HEK293T (cell line): ENCODE results near the gene TMEM219.

ENCODE experiments used
- CTCF ChIA-PET: fragments of 350-600 bp; formaldehyde crosslinking; extraction: SDS; loops from one replicate; lab custom pipeline; 2021; ENCODE audit warnings: antibody characterized with exemption, inconsistent platforms; lab: Yijun Ruan, JAX
- POLR2A ChIA-PET: fragments of 350-600 bp; formaldehyde crosslinking; extraction: SDS; loops from one replicate; lab custom pipeline; 2020; ENCODE audit warnings: antibody characterized with exemption, inconsistent platforms; lab: Yijun Ruan, JAX
- DNase-seq: peaks from one replicate; pipeline ENCODE4 v3.0.0; 2012; ENCODE audit warnings: mixed read lengths; ENCODE audit errors: extremely low spot score
- ARNT ChIP-seq: fragments of 450-650 bp; IDR thresholded peaks from 2 replicates; pipeline ENCODE4 v1.6.1; 2017; ENCODE audit warnings: mild to moderate bottlenecking
- BHLHE40 ChIP-seq: fragments of 450-650 bp; IDR thresholded peaks from 2 replicates; pipeline ENCODE4 v1.6.1; 2016; ENCODE audit warnings: mild to moderate bottlenecking, moderate library complexity, borderline replicate concordance
- CTBP1 ChIP-seq: fragments of 450-650 bp; IDR thresholded peaks from 2 replicates; pipeline ENCODE4 v1.6.1; 2016; ENCODE audit warnings: borderline replicate concordance
- ELF4 ChIP-seq: fragments of 450-650 bp; IDR thresholded peaks from 2 replicates; pipeline ENCODE4 v1.6.1; 2017; ENCODE audit warnings: antibody characterized with exemption
- FOXA1 ChIP-seq: fragments of 450-650 bp; IDR thresholded peaks from 2 replicates; pipeline ENCODE4 v1.6.1; 2016; ENCODE audit warnings: mild to moderate bottlenecking
- FOXK2 ChIP-seq: fragments of 450-650 bp; IDR thresholded peaks from 2 replicates; pipeline ENCODE4 v1.6.1; 2016; ENCODE audit warnings: mild to moderate bottlenecking
- FOXM1 ChIP-seq: fragments of 450-650 bp; IDR thresholded peaks from 2 replicates; pipeline ENCODE4 v1.6.1; 2017; ENCODE audit warnings: mild to moderate bottlenecking, borderline replicate concordance
- HDGF ChIP-seq: fragments of 450-650 bp; IDR thresholded peaks from 2 replicates; pipeline ENCODE4 v1.6.1; 2017; ENCODE audit warnings: antibody characterized with exemption, borderline replicate concordance
- L3MBTL2 ChIP-seq: fragments of 450-650 bp; conservative IDR thresholded peaks from 2 replicates; pipeline ENCODE4 v1.6.1; 2016; ENCODE audit warnings: mild to moderate bottlenecking
- LEF1 ChIP-seq: fragments of 450-650 bp; IDR thresholded peaks from 2 replicates; pipeline ENCODE4 v1.6.1; 2017; ENCODE audit warnings: mild to moderate bottlenecking, borderline replicate concordance
- NFRKB ChIP-seq: fragments of 450-650 bp; IDR thresholded peaks from 2 replicates; pipeline ENCODE4 v1.6.1; 2016; ENCODE audit warnings: mild to moderate bottlenecking, moderate library complexity
- PKNOX1 ChIP-seq: fragments of 450-650 bp; IDR thresholded peaks from 2 replicates; pipeline ENCODE4 v1.6.1; 2016
- SP1 ChIP-seq: fragments of 450-650 bp; IDR thresholded peaks from 2 replicates; pipeline ENCODE4 v1.6.1; 2017
- SUZ12 ChIP-seq: fragments of 450-650 bp; IDR thresholded peaks from 2 replicates; pipeline ENCODE4 v1.6.1; 2016; ENCODE audit warnings: mild to moderate bottlenecking
- TARDBP ChIP-seq: fragments of 450-650 bp; IDR thresholded peaks from 2 replicates; pipeline ENCODE4 v1.6.1; 2016
- ZNF384 ChIP-seq: fragments of 450-650 bp; IDR thresholded peaks from 2 replicates; pipeline ENCODE4 v1.6.1; 2016

The TMEM219 gene

GRCh38 chr16:29963021-29963743 is 1.3 kb downstream of the TMEM219 start:
- no peak for DNase-seq
- CTCF ChIA-PET, result interaction anchor here (2.3 kb wide), 1 partner anchor 9 kb away, joined by 14 read pairs; the partner anchor contains the start of gene TAOK2
- TF ChIP-seq BHLHE40 (no peak), FOXA1 (no peak), LEF1 (no peak), SUZ12 (no peak), L3MBTL2 (no peak), NFRKB (no peak), ELF4 (no peak)
- POLR2A ChIA-PET, result interaction anchor here (0.9 to 4.4 kb wide), 7 partner anchors 11 to 46 kb away, joined by 3 to 102 read pairs (median 10); partner anchors contain the start of genes HIRIP3, KCTD13 and TAOK2

- CTCF ChIA-PET, result no interaction called here
- TF ChIP-seq FOXK2, result no peak
- no peak for TF ChIP-seq ZNF384
- TF ChIP-seq HDGF, result no peak
- TF ChIP-seq BHLHE40, result no peak
- TF ChIP-seq L3MBTL2, result no peak
- no peak for TF ChIP-seq NFRKB
- no peak for TF ChIP-seq CTBP1
- no peak for TF ChIP-seq FOXA1
- TF ChIP-seq TARDBP, result no peak
- TF ChIP-seq ARNT, result no peak
- TF ChIP-seq PKNOX1, result no peak
- no peak for TF ChIP-seq LEF1
- TF ChIP-seq ELF4, result no peak
- DNase-seq, result no peak
- POLR2A ChIA-PET, result interaction anchor here (1.0 kb wide), 1 partner anchor 15 kb away, joined by 3 read pairs; no protein-coding TSS in a partner anchor
These were observed 6.3 kb downstream of the TMEM219 start for GRCh38 chr16:29968205-29968604.

GRCh38 chr16:29971304-29971703 is 9.4 kb downstream of the TMEM219 start:
- CTCF ChIA-PET, result interaction anchor here (0.6 to 3.0 kb wide), 2 partner anchors 10 to 121 kb away, joined by 4 to 14 read pairs; partner anchors contain the start of gene TMEM219
- POLR2A ChIA-PET, result interaction anchor here (6.1 to 8.8 kb wide), 2 partner anchors 10 to 44 kb away, joined by 60 to 102 read pairs; partner anchors contain the start of genes KCTD13 and TMEM219
- DNase-seq, result no peak
- TF ChIP-seq SP1 (no peak), L3MBTL2 (no peak), SUZ12 (no peak), CTBP1 (no peak), FOXK2 (no peak), LEF1 (no peak), NFRKB (no peak), TARDBP (no peak)

GRCh38 chr16:29972500-29972899 is 10.6 kb downstream of the TMEM219 start:
- ChIA-PET CTCF (interaction anchor here (0.6 to 3.0 kb wide), 4 partner anchors 11 to 59 kb away, joined by 3 to 14 read pairs (median 7); partner anchors contain the start of gene TMEM219), POLR2A (interaction anchor here (0.9 to 8.8 kb wide), 8 partner anchors 11 to 168 kb away, joined by 3 to 102 read pairs (median 6); partner anchors contain the start of genes CDIPT, KCTD13, MAZ and TMEM219)

GRCh38 chr16:29972992-29973383 is 11.1 kb downstream of the TMEM219 start:
- DNase-seq, result no peak
- ChIA-PET POLR2A (interaction anchor here (0.6 to 8.8 kb wide), 26 partner anchors 11 to 1025 kb away, joined by 3 to 102 read pairs (median 4); partner anchors contain the start of genes ALDOA, ASPHD1, CDIPT and HIRIP3), CTCF (interaction anchor here (0.6 to 3.0 kb wide), 6 partner anchors 11 to 125 kb away, joined by 3 to 14 read pairs (median 6); partner anchors contain the start of gene TMEM219)
- TF ChIP-seq BHLHE40 (no peak), FOXM1 (no peak), NFRKB (no peak), ELF4 (no peak), ZNF384 (no peak), FOXA1 (no peak), PKNOX1 (no peak), TARDBP (no peak), HDGF (no peak), ARNT (no peak), L3MBTL2 (no peak), SUZ12 (no peak)

More at GRCh38 chr16:29972500-29972899, 10.6 kb downstream of the TMEM219 start:
- TF ChIP-seq TARDBP, result no peak
- TF ChIP-seq ARNT, result no peak
- no peak for TF ChIP-seq SUZ12
- TF ChIP-seq PKNOX1, result no peak
- TF ChIP-seq SP1, result no peak
- TF ChIP-seq FOXK2, result no peak
- no peak for TF ChIP-seq LEF1
- no peak for TF ChIP-seq FOXA1
- TF ChIP-seq NFRKB, result no peak
- TF ChIP-seq FOXM1, result no peak
- no peak for TF ChIP-seq CTBP1
- no peak for TF ChIP-seq ZNF384
- DNase-seq, result no peak
